ENCODE measurements around the gene ARL14EP.

GRCh38 chr11:30346068-30346688 is 23.3 kb downstream of the ARL14EP start:
- TF ChIP-seq CTCF (IDR thresholded peaks at IDR 0.05) (peak; percentile 46 to 64 (median 61)), POLR2A (IDR thresholded peaks at IDR 0.05) (no peak)
